Mucosa of rectum (tissue), 2 donors: Measurements from ENCODE around the gene ZFAND2A.

Experiments used
- H3K27ac ChIP-seq, 2 donors: one replicate each; pipeline ENCODE4 v1.7.0; 2013; ENCODE audit warnings: inconsistent platforms in 2 of 2, low read depth in 2 of 2, low read length in 2 of 2
- H3K27me3 ChIP-seq, 2 donors: one replicate each; pipeline ENCODE4 v1.7.0; 2013; ENCODE audit warnings: low read length in 2 of 2; ENCODE audit not compliant: control insufficient read depth in 2 of 2, insufficient read depth in 2 of 2
- H3K36me3 ChIP-seq, 2 donors: one replicate each; pipeline ENCODE4 v1.7.0; 2013; ENCODE audit warnings: low read length in 2 of 2; ENCODE audit not compliant: control insufficient read depth in 2 of 2, insufficient read depth in 2 of 2
- H3K4me1 ChIP-seq, 2 donors: one replicate each; pipeline ENCODE4 v1.7.0; 2013; ENCODE audit warnings: low read length in 2 of 2, mild to moderate bottlenecking in 1 of 2; ENCODE audit not compliant: control insufficient read depth in 2 of 2, insufficient read depth in 2 of 2
- H3K4me3 ChIP-seq, 2 donors: one replicate each; pipeline ENCODE4 v1.7.0; 2013; ENCODE audit warnings: low read length in 2 of 2
- H3K9ac ChIP-seq, 2 donors: one replicate each; pipeline ENCODE4 v1.7.0; 2013; ENCODE audit warnings: low read length in 2 of 2, low read depth in 1 of 2, mild to moderate bottlenecking in 1 of 2
- H3K9me3 ChIP-seq, 2 donors: one replicate each; pipeline ENCODE4 v1.7.0; 2013; ENCODE audit warnings: low read length in 2 of 2; ENCODE audit not compliant: control insufficient read depth in 2 of 2
- donor health status: healthy.
- donor health status: Normal muscosa, but diverticular disease.

Gene ZFAND2A

DNA sequence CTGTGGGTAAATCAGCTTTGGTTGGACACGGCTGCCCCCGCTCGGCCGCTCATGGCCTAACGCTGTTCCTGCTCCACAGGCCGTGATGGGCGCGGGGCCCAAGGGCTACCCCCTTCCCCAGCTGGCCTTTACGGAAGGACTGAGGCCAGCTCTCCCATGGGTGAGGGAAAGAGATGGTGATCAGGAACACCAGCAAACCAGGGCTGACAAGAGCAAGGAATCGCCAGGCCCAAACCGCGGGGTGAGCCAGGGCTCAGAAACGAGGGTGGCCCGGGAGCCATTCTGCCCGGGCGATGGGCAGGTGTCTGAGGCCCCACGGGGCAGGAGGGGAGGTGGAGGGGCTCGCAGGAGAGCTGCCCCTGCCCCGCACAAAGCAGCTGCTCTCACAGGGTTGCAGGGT, 45.5 kb downstream of the ZFAND2A start:
- H3K4me1 ChIP-seq = no peaks in the 10 kb centered on the region
- H3K4me3 ChIP-seq = no peak overlapping the region
- no peak overlapping the region for H3K27ac ChIP-seq
- H3K9ac ChIP-seq = no peak overlapping the region
- H3K36me3 ChIP-seq = no peaks in the 10 kb centered on the region
- H3K9me3 ChIP-seq = no peaks in the 10 kb centered on the region
- no peaks in the 10 kb centered on the region for H3K27me3 ChIP-seq

DNA sequence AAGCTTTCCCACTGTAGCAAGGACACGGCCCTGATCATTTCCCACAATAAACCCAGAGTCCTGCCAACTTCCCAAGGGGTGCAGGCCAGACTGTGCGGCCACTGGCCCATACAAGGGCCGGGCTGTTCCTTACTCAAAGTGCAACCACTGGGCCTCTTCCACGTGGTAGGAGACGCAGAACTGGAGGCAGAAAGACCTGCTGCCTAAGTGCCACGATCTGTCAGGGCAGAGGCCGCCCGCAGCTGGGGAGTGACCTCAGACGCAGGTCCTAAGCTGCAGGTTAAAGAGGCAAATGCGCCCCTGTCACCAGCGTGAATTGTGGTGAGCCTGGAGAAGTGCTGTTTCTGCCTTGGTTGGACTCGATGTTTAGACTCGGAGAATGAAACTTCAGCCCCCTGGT, 45.9 kb downstream of the ZFAND2A start:
- Histone ChIP-seq H3K9ac (no peak overlapping the region), H3K36me3 (no peaks in the 10 kb centered on the region), H3K9me3 (no peaks in the 10 kb centered on the region), H3K4me1 (no peaks in the 10 kb centered on the region), H3K27ac (no peak overlapping the region), H3K27me3 (no peaks in the 10 kb centered on the region), H3K4me3 (no peak overlapping the region)

DNA sequence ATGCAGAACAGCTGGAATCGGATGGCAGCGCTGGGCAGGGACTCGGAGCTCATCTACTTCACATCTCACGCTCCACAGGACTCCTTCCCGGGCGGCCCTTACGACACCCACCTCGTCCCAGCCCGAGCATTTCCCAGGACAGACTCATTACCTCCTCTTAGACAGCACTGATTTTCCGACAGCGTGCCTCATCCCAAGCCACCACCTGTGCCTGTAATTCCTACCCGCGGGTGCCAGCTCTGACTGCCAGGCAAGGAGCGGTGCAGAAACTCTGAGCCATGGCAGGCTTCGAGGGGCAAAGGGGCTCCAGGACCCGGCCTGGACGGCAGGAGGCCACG, 46.5 kb downstream of the ZFAND2A start:
- Histone ChIP-seq H3K36me3 (no peaks in the 10 kb centered on the region), H3K27ac (no peak overlapping the region), H3K9me3 (no peaks in the 10 kb centered on the region), H3K4me1 (no peaks in the 10 kb centered on the region), H3K27me3 (no peaks in the 10 kb centered on the region), H3K9ac (no peak overlapping the region), H3K4me3 (no peak overlapping the region)

DNA sequence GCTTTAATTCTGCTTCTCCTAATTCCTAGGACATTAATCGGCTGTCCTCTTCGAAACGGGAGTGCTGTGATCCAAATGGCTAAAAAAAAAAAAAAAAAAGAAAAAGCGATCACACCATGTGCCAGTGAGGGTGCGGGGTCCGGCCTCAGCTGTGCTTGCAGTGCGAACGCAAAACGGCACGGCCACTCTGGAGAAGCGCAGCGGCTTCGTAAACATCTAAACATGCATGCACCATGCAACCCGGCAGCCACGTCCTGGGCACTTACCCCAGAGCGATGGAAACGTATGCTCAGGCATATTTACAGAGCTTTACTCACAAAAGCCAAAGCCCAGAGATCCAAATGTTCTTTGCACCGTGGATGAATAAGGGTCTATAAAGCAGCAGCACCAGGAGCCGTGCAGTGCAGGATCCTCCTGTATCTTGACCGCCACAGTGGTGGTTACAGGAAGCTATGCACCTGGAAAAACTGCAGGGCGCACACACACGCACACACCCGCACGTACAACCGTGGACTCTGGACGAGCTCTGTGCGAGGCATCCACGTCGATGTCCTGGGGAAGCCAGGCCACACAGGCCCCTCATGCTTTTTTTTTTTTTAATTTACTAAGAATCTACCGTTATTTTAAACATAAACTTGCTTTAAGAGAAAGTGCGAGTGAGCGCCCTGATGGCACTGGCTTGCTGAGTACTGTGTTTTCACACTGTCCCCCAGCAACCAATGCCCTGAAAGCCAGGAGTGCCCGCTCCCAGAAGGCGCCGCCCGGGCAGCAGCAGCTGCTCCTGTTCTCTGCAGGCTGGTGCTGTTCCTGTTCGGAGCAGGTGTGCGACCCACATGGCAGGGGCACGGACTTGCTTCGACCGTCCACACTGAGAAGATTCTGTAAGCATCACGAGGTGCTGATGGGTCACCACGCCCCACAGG, 47.1 kb downstream of the ZFAND2A start:
- H3K27ac ChIP-seq = no peak overlapping the region
- no peaks in the 10 kb centered on the region for H3K4me1 ChIP-seq
- H3K36me3 ChIP-seq = no peaks in the 10 kb centered on the region
- no peak overlapping the region for H3K4me3 ChIP-seq
- no peak overlapping the region for H3K9ac ChIP-seq
- no peaks in the 10 kb centered on the region for H3K9me3 ChIP-seq
- no peaks in the 10 kb centered on the region for H3K27me3 ChIP-seq

DNA sequence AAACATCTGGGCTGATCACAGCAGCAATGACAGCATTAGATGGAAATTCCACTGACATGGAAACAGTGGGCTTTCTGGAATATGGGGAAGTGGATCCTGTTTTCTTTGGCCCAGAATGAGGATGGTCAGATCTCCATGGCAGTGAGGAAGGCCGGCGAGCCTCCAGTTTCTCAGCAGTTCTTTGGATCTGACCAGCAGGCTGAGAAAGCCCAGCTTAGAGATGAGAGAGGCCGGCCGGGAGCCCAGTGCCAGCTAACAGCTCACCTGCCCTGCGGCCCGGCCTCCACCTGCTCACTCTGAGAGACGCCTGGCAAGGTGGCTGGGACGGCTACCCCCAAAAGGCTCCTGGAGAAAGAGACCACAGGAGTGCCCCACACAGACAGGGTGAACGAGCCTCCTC, 47.9 kb downstream of the ZFAND2A start:
- H3K4me3 ChIP-seq = no peak overlapping the region
- H3K4me1 ChIP-seq = no peaks in the 10 kb centered on the region
- H3K9me3 ChIP-seq = no peaks in the 10 kb centered on the region
- H3K9ac ChIP-seq = no peak overlapping the region
- no peak overlapping the region for H3K27ac ChIP-seq
- no peaks in the 10 kb centered on the region for H3K27me3 ChIP-seq
- H3K36me3 ChIP-seq = no peaks in the 10 kb centered on the region

DNA sequence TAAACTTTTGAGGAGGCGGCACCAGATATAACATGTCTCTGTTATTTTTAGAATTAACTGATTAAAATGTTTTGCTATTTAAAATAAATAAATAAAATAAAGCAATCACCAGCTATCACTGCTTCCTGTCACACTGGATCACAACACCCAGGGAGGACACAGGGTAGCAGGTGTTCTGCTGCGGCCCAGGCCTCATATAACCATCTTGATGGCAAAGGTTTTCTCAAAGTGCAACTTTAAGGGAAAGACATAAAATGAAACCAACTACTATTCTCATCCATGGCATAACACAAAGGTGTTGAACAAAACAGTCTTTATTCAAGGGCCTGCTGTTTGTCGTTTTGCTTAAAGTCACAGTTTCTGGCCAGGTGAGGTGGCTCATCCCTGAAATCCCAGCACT, 48.8 kb downstream of the ZFAND2A start:
- Histone ChIP-seq H3K4me3 (no peak overlapping the region), H3K9ac (no peak overlapping the region), H3K27me3 (no peaks in the 10 kb centered on the region), H3K27ac (no peak overlapping the region), H3K9me3 (no peaks in the 10 kb centered on the region), H3K36me3 (no peaks in the 10 kb centered on the region), H3K4me1 (no peaks in the 10 kb centered on the region)

DNA sequence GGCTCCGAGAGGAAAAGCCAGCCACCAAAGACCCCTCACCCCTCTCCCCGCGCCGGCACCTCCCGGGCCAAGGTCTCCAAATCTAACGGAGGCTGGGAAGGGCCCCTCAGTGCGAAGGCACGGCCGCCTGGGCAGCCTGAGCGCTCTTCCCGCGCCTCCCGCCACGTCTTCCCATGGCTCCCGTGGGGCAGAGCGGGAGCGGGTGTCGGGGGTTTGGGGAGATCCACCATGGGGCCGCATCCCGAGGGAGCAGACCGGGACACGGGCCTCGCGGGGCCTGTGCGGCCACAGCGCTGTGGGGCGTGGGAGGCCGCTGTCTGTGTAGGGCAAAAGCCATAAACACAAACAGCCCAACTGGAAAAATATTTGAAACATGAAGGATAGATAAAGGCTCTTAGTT, 49.6 kb downstream of the ZFAND2A start:
- no peaks in the 10 kb centered on the region for H3K36me3 ChIP-seq
- no peak overlapping the region for H3K9ac ChIP-seq
- no peaks in the 10 kb centered on the region for H3K9me3 ChIP-seq
- no peak overlapping the region for H3K4me3 ChIP-seq
- no peak overlapping the region for H3K27ac ChIP-seq
- H3K4me1 ChIP-seq = no peaks in the 10 kb centered on the region
- no peaks in the 10 kb centered on the region for H3K27me3 ChIP-seq

DNA sequence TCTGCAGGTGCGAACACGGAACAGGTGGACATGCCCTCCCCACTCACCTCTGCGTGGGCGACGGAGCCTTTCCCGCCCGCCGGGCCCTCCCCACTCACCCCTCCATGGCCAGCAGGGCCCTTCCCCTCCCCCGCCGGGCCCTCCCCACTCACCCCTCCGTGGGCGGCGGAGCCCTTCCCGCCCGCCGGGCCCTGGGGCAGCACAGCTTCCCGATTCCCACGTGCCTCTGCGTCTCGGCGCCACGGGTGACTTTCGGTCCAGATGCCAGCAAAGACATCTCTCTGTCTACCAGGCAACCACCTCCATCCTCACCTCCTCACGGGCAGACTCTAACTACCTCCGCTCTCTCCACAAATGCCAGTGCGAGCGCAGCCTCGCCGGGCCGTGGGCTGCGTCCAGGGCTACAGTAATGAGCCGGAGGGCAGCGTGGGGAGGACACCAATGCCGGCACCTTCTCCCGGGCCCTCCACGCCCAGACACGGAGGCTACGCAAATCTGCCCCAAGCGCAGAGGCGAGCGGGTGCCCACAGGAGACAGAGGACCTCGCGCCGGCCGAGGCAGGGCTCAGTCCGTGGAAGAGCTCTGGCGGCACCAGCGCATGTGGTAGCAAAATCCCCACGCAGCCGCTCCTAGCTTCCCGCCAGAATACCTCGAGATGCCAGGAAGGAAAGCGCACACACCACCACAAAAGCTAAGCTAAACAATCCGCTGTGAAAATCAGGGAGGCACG, 50.2 kb downstream of the ZFAND2A start:
- Histone ChIP-seq H3K9me3 (no peaks in the 10 kb centered on the region), H3K4me3 (no peak overlapping the region), H3K9ac (no peak overlapping the region), H3K27me3 (no peaks in the 10 kb centered on the region), H3K4me1 (no peaks in the 10 kb centered on the region), H3K36me3 (no peaks in the 10 kb centered on the region), H3K27ac (no peak overlapping the region)

DNA sequence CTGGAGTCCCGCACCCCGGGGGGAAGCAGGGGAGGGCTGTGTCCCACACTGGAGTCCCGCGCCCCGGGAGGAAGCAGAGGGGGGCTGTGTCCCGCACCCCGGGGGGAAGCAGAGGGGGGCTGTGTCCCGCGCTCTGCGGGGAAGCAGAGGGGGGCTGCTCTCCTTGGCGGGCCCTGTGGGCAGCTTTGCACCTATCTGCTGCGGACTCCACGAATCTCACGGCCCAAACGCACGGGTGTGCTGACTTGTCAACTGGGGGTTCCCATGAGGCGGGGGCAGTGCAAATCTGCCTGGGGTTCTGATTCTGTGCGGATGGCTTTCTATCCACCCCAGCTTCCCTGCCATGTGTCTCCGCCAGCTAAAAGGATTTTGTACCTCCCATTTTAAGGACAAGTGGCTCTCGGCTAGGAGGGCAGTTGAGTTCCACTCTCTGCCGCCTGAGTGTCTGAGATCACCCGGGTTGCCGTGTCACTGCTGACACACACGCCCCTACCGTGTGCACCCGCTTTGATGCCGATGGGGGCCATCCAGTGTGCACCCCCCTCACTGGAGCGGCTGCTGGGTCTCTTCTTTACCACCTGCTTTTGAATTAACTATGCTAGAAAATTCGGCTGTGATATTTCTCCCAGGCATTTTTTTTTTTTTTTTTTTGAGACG, 51.6 kb downstream of the ZFAND2A start:
- Histone ChIP-seq H3K9me3 (no peaks in the 10 kb centered on the region), H3K4me3 (no peak overlapping the region), H3K36me3 (no peaks in the 10 kb centered on the region), H3K9ac (no peak overlapping the region), H3K27ac (no peak overlapping the region), H3K27me3 (no peaks in the 10 kb centered on the region), H3K4me1 (peaks cover 0 to 4% of the 10 kb centered on the region in 2 donors)

DNA sequence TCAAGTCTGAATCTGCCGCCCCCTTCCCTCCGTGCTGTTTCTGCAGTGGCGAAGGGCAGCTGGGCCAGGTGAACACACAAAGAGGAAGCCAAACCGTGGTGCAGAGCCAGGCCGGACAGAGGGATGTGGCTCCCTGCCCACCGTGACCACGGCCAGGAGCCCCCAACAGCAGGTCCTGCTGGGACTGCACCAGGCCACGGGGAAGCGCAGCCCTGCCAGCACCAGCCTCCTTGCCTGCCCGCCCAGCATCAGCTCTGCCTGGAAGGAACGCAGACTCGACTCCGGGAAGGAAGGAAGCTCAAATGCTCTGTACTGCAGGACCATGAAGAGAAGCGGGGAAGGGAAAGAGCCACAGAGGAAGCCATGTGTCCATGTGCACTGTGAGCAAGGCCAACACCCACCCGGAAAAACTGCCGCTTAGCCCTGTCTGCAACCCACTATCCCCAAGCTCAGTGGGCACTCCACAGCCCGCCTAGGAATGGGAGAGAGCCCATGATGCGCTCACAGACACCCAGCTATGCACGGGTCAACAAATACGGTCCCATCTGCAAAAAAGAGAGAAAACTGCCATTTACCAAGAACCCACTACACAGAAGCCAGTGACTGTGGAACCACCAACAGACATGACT, 53.1 kb downstream of the ZFAND2A start:
- H3K9me3 ChIP-seq = no peaks in the 10 kb centered on the region

More for the DNA sequence above, 53.1 kb downstream of the ZFAND2A start:
- H3K27me3 ChIP-seq = no peaks in the 10 kb centered on the region
- no peak overlapping the region for H3K9ac ChIP-seq
- H3K4me1 ChIP-seq = peaks cover 0 to 4% of the 10 kb centered on the region in 2 donors
- H3K36me3 ChIP-seq = no peaks in the 10 kb centered on the region
- H3K27ac ChIP-seq = no peak overlapping the region
- no peak overlapping the region for H3K4me3 ChIP-seq
